Endothelial cell of coronary artery (primary cell): ENCODE measurements around the gene SPRR2D. TPM values are rescaled to one million over a fixed set of nuclear protein-coding genes. Genes with fewer than 3 reads are reported as not detected.

ENCODE experiments used
- total RNA-seq: library from RNA; depleted of rRNA; stranded (reverse); fragments of >200 nt; gene quantifications from 2 replicates; pipeline ENCODE4 v1.2.3, GENCODE V29; 2014

The SPRR2D gene
- not detected in 2 replicates for total RNA-seq

DNA sequence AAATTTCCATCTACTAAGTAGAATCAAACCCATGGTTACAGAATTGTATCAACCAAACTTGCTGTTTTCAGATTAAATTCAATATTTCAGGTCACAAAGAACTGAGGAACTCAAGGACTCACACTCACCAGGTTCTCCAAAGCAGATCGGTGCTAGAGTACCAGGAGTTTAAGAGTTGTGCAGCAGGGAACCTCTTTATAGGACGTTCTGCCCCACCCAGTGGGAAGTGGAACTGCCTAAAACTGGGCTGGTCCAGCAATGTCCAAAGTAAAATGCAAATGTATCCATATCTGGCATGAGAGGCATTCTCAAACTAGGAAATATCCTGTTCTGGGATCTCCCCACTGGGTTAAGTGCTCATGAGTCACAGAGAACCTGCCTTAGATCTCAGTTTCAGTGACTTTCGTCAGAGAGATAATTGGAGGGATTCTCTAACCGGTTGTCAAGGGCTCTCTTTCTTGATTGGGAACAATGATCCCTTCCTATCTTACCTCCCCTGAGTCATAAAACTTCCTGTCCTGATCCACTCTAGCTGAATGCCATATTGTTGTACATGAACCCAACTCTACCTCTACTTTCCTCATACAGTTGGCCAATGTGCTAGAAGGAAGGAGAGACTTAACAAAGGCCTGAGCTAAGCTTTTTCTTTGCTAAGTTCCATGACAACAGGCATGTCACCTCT, at the start of gene SPRR2D:
Gene SPRR2D (minus strand): TSS at position 171 of the 682 bp plus-strand sequence. CDS start 774 bp downstream, outside the sequence.

GRCh38 chr1:153071511-153071910, 30.6 kb upstream of the SPRR2D start, which contains the start of gene SPRR2B:
Gene SPRR2B, minus strand, starts transcription at chr1:153071611. Its CDS starts 772 bp downstream, at chr1:153070839.

GRCh38 chr1:153057375-153057774, 16.5 kb upstream of the SPRR2D start, which contains the start of gene SPRR2A:
Gene SPRR2A, minus strand, starts transcription at chr1:153057512. Its CDS starts 777 bp downstream, at chr1:153056735.

DNA sequence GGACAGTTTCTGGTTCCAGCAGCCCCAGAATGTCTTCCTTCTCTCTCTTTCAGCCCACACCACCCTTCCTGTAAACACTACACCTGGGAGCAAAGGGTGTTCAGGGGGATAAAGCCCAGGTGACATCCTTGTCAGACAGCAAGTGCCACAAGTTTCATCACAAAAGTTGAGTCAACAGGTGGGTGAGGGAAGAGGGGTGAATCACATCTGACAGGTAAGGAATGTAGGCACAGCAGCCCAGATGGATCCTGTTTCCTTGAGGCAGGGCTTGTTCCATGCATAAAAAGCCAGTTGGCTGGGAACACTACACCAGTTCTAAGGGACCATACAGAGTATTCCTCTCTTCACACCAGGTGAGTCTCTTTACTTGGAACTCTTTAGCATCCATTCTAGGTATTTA, 10.0 kb downstream of the SPRR2D start, which contains the start of gene SPRR1B:
Gene SPRR1B (plus strand): TSS at position 309 of the 400 bp plus-strand sequence. CDS start 1,143 bp downstream, outside the sequence.

GRCh38 chr1:153001382-153001781, 39.5 kb downstream of the SPRR2D start, which contains the start of gene SPRR3:
Gene SPRR3, plus strand, starts transcription at chr1:153001749. Its CDS starts 1,272 bp downstream, at chr1:153003021.

Other genes starting within 250 kb of the SPRR2D start
- gene LCE1D, start 244.4 kb downstream of the SPRR2D start, total RNA-seq: not detected in 2 replicates
- not detected in 2 replicates for gene LCE1C, start 234.5 kb downstream of the SPRR2D start, total RNA-seq
- gene LCE1B, start 229.1 kb downstream of the SPRR2D start, total RNA-seq: not detected in 2 replicates
- gene LCE1A, start 213.6 kb downstream of the SPRR2D start, total RNA-seq: not detected in 2 replicates
- not detected in 2 replicates for gene LCE6A, start 198.3 kb downstream of the SPRR2D start, total RNA-seq
- not detected in 2 replicates for gene LCE7A, start 181.1 kb downstream of the SPRR2D start, total RNA-seq
- gene SMCP, start 162.8 kb downstream of the SPRR2D start, total RNA-seq: not detected in 2 replicates
- gene IVL, start 132.6 kb downstream of the SPRR2D start, total RNA-seq: not detected in 2 replicates
- gene SPRR5, start 93.9 kb downstream of the SPRR2D start, total RNA-seq: not detected in 2 replicates
- not detected in 2 replicates for gene SPRR4, start 70.5 kb downstream of the SPRR2D start, total RNA-seq
- gene SPRR1A, start 57.0 kb downstream of the SPRR2D start, total RNA-seq: not detected in 2 replicates
- not detected in 2 replicates for gene SPRR3, start 39.4 kb downstream of the SPRR2D start, total RNA-seq
- gene SPRR1B, start 9.9 kb downstream of the SPRR2D start, total RNA-seq: not detected in 2 replicates
- not detected in 2 replicates for gene SPRR2A, start 16.4 kb upstream of the SPRR2D start, total RNA-seq
- gene SPRR2B, start 30.5 kb upstream of the SPRR2D start, total RNA-seq: not detected in 2 replicates
- not detected in 2 replicates for gene SPRR2E, start 53.4 kb upstream of the SPRR2D start, total RNA-seq
- not detected in 2 replicates for gene SPRR2F, start 72.4 kb upstream of the SPRR2D start, total RNA-seq
- gene SPRR2G, start 109.8 kb upstream of the SPRR2D start, total RNA-seq: not detected in 2 replicates
- not detected in 2 replicates for gene LELP1, start 162.3 kb upstream of the SPRR2D start, total RNA-seq
- gene PRR9, start 176.5 kb upstream of the SPRR2D start, total RNA-seq: not detected in 2 replicates
- gene LORICRIN, start 218.6 kb upstream of the SPRR2D start, total RNA-seq: not detected in 2 replicates